Endothelial cell of umbilical vein (primary cell): ENCODE results near the gene SEMA3G. TPM values are rescaled to one million over a fixed set of nuclear protein-coding genes. Genes with fewer than 3 reads are reported as not detected.

Source experiments
- BruUV-seq: library from RNA; stranded (reverse); fragments of 400-500 nt; replicated peaks from 2 replicates; lab custom pipeline; 2021; lab: Mats Ljungman, UMichigan
- CTCF ChIA-PET: fragments of 300-600, 350-600 bp; sonication (Branson Sonifier 250); formaldehyde crosslinking; loops from one replicate; lab custom pipeline; 2021; ENCODE audit warnings: antibody characterized with exemption, inconsistent platforms; lab: Charles Lee
- POLR2A ChIA-PET: fragments of 300-600, 350-600 bp; sonication (Branson Sonifier 250); formaldehyde crosslinking; loops from one replicate; lab custom pipeline; 2021; ENCODE audit warnings: antibody characterized with exemption, inconsistent platforms; lab: Charles Lee
- DNase-seq: peaks from one replicate; pipeline ENCODE4 v3.0.0-alpha.2; 2011; ENCODE audit warnings: low read depth, low spot score
- FAIRE-seq: peaks from 2 replicates; lab custom pipeline; 2011; peaks lifted over from hg19 to GRCh38; lab: Jason Lieb, UNC
- H2AFZ ChIP-seq: 2 replicates; pipeline ENCODE4 v1.6.0; 2012; ENCODE audit warnings: low read depth, low read length, control low read depth, inconsistent platforms
- H3K27ac ChIP-seq: 2 replicates; pipeline ENCODE4 v1.5.1; 2011; ENCODE audit warnings: low read depth, mild to moderate bottlenecking, control low read depth, low read length, moderate library complexity; ENCODE audit not compliant: insufficient read depth
- H3K27me3 ChIP-seq, 2 experiments: 2 replicates each; pipeline versions ENCODE4 v1.6.0 to v1.6.1; 2011; ENCODE audit warnings: low read length in 2 of 2, mixed read lengths in 1 of 2; ENCODE audit not compliant: control insufficient read depth in 2 of 2, insufficient read depth in 2 of 2
- H3K36me3 ChIP-seq, 2 experiments: 2 replicates in 1 of 2; 3 replicates in 1 of 2; pipeline ENCODE4 v1.5.1; 2011; ENCODE audit warnings: low read length in 2 of 2, mild to moderate bottlenecking in 1 of 2, moderate library complexity in 1 of 2; ENCODE audit not compliant: control insufficient read depth in 2 of 2, insufficient read depth in 2 of 2; ENCODE audit errors: extremely low read depth in 1 of 2
- H3K4me1 ChIP-seq: 3 replicates; pipeline ENCODE4 v1.5.1; 2011; ENCODE audit warnings: mild to moderate bottlenecking, low read length; ENCODE audit not compliant: control insufficient read depth, insufficient read depth; ENCODE audit errors: extremely low read depth
- H3K4me2 ChIP-seq: 2 replicates; pipeline ENCODE4 v1.6.1; 2011; ENCODE audit warnings: low read length, control low read depth, mixed read lengths; ENCODE audit not compliant: insufficient read depth
- H3K4me3 ChIP-seq, 3 experiments: fragments of 200-600 bp in 1 of 3; sonication (generic), shearing (Covaris generic) in 1 of 3; replicated peaks in 1 of 3; 2 replicates each; pipeline ENCODE4 v1.5.1; 2011 to 2016; ENCODE audit warnings: control low read depth in 3 of 3, low read length in 3 of 3, mild to moderate bottlenecking in 2 of 3, inconsistent platforms in 1 of 3, low read depth in 1 of 3, moderate library complexity in 1 of 3; ENCODE audit not compliant: insufficient read depth in 1 of 3
- H3K79me2 ChIP-seq: 2 replicates; pipeline ENCODE4 v1.6.0; 2012; ENCODE audit warnings: low read length, inconsistent platforms; ENCODE audit not compliant: control insufficient read depth, insufficient read depth
- H3K9ac ChIP-seq: replicated peaks from 2 replicates; pipeline ENCODE3; 2011; ENCODE audit warnings: low read length, control low read depth; ENCODE audit not compliant: insufficient read depth; ENCODE audit errors: extremely low read depth
- H3K9me1 ChIP-seq: replicated peaks from 3 replicates; pipeline ENCODE4 v1.6.0; 2011; ENCODE audit warnings: mild to moderate bottlenecking, low read length; ENCODE audit not compliant: control insufficient read depth, insufficient read depth; ENCODE audit errors: extremely low read depth
- H3K9me3 ChIP-seq: replicated peaks from 2 replicates; pipeline ENCODE4 v1.5.1; 2012; ENCODE audit warnings: low read length, inconsistent platforms; ENCODE audit not compliant: control insufficient read depth, insufficient read depth
- H4K20me1 ChIP-seq: replicated peaks from 2 replicates; pipeline ENCODE3; 2011; ENCODE audit warnings: mild to moderate bottlenecking, low read length; ENCODE audit not compliant: control insufficient read depth, insufficient read depth; ENCODE audit errors: extremely low read depth
- FOS ChIP-seq: IDR thresholded peaks from 2 replicates; pipeline ENCODE4 v1.6.1; 2011; ENCODE audit warnings: mild to moderate bottlenecking, low read length, moderate library complexity, borderline replicate concordance; ENCODE audit not compliant: insufficient read depth
- JUN ChIP-seq: IDR thresholded peaks from 2 replicates; pipeline ENCODE4 v1.6.1; 2011; ENCODE audit warnings: borderline replicate concordance, low read depth; ENCODE audit not compliant: insufficient read length, insufficient read depth
- MYC ChIP-seq: IDR thresholded peaks from one replicate; pipeline ENCODE4 v1.6.1; 2011; ENCODE audit warnings: mild to moderate bottlenecking, low read depth, low read length
- POLR2A ChIP-seq: IDR thresholded peaks from 2 replicates; pipeline ENCODE4 v1.6.1; 2012; ENCODE audit warnings: low read depth, mild to moderate bottlenecking, control low read depth, low read length
- POLR2AphosphoS5 ChIP-seq: IDR thresholded peaks from 2 replicates; pipeline ENCODE4 v1.6.1; 2012; ENCODE audit warnings: low read depth, mild to moderate bottlenecking, control low read depth, low read length, moderate library complexity; ENCODE audit not compliant: insufficient read depth
- dilution Hi-C: fragments of 300-500 bp; cut with MboI; formaldehyde crosslinking; loops from one replicate; pipeline ENCODE4 v1.15.0; 2019; ENCODE audit warnings: low sequenced_read_pairs; ENCODE audit not compliant: extremely low pct_ligation_motif_present
- intact Hi-C: fragments of 100-400 bp; cut with micrococcal nuclease; formaldehyde crosslinking; loops from one replicate; pipeline ENCODE4 v1.10.0; 2022
- polyA plus RNA-seq, 4 experiments: library from polyadenylated mRNA; depleted of rRNA in 3 of 4; stranded (reverse) in 3 of 4; unstranded in 1 of 4; fragments of >200 nt; gene quantifications; 2 replicates each; pipeline versions ENCODE4 v1.2.1 to v1.2.3, GENCODE V29; 2011 to 2012; ENCODE audit warnings: missing spikeins in 1 of 4
- total RNA-seq: library from RNA; stranded (reverse); gene quantifications from 2 replicates; pipeline ENCODE4 v1.2.3, GENCODE V29; 2021
- TF ChIP-seq, protein P1 (sequence below), 2 donors: IDR thresholded peaks; 1 replicate in 1 of 2; 2 replicates in 1 of 2; pipeline ENCODE4 v1.5.1; 2011; ENCODE audit warnings: low read length in 2 of 2, mild to moderate bottlenecking in 2 of 2, moderate library complexity in 2 of 2, control low read depth in 1 of 2, inconsistent platforms in 1 of 2, low read depth in 1 of 2; ENCODE audit not compliant: insufficient read depth in 1 of 2; ENCODE audit errors: extremely low read depth in 1 of 2
- TF ChIP-seq, protein P2 (sequence below): IDR thresholded peaks from 2 replicates; pipeline ENCODE4 v1.6.1; 2011; ENCODE audit not compliant: insufficient read depth, insufficient read length

Gene SEMA3G
- total and polyA plus RNA-seq, 2 donors (not counting 3 experiments of a cell fraction or from before 2014, with no cell fraction given): 22.6 to 27.9 TPM

DNA sequence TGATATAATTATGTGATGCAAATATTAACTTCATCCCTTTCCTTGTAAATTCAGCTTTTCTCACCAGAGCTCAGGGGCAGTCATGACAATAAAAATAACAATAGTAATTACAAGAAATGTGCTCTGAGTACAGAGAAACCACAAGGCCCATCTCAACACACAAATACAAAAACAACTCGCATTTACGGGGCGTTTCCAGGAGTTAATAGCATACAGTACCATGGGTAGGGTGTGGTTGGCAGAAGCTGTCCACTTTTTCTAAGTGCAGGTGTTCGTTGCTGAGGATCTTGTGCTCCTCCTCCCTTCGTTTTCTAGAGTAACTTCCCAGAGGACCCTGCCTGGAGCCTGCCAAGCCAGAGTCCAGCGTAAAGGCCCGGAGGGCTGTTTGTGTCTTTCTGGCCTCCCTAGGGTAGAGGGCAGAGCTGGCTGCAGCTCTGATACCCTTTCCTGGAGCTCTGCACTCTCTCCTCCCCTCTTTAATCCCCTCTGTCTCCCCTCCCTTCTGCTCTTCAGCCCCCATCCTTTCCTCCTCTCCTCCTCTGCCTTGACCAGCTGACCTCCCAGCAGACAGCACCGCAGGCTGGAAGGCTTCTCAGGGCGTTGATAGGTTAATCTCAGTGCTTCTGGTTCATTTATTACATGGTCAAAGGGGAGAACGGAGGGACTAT lies 11.4 kb downstream of the SEMA3G start:
- FAIRE-seq (no peak), DNase-seq (no peak)
- H3K79me2 ChIP-seq: no peaks in the 10 kb centered on the region
- TF ChIP-seq JUN (no peak), POLR2A (no peak), POLR2AphosphoS5 (no peak), FOS (no peak), MYC (no peak)
- TF ChIP-seq, protein P1, sequence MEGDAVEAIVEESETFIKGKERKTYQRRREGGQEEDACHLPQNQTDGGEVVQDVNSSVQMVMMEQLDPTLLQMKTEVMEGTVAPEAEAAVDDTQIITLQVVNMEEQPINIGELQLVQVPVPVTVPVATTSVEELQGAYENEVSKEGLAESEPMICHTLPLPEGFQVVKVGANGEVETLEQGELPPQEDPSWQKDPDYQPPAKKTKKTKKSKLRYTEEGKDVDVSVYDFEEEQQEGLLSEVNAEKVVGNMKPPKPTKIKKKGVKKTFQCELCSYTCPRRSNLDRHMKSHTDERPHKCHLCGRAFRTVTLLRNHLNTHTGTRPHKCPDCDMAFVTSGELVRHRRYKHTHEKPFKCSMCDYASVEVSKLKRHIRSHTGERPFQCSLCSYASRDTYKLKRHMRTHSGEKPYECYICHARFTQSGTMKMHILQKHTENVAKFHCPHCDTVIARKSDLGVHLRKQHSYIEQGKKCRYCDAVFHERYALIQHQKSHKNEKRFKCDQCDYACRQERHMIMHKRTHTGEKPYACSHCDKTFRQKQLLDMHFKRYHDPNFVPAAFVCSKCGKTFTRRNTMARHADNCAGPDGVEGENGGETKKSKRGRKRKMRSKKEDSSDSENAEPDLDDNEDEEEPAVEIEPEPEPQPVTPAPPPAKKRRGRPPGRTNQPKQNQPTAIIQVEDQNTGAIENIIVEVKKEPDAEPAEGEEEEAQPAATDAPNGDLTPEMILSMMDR (IDR thresholded peaks at IDR 0.05; ENCODE audit: extremely low read depth in 1 of 2, insufficient read depth in 1 of 2, low read depth in 1 of 2, low read length in 2 of 2): no peak
- TF ChIP-seq, protein P2, sequence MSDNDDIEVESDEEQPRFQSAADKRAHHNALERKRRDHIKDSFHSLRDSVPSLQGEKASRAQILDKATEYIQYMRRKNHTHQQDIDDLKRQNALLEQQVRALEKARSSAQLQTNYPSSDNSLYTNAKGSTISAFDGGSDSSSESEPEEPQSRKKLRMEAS: no peak
- no peaks in the 10 kb centered on the region for H3K27me3 ChIP-seq
- H3K4me3 ChIP-seq: no peak overlapping the region
- TSS peak; percentile 31 for BruUV-seq
- no peaks in the 10 kb centered on the region for H3K9me1 ChIP-seq
- dilution Hi-C loops (no loop called here), intact Hi-C loops (no loop called here)
- H3K9ac ChIP-seq: no peak overlapping the region
- POLR2A ChIA-PET: no interaction called here
- CTCF ChIA-PET: interaction anchor here (0.8 to 3.2 kb wide), 5 partner anchors 8 to 213 kb away, joined by 3 to 26 read pairs (median 4); no protein-coding TSS in a partner anchor
- no peak overlapping the region for H3K4me2 ChIP-seq
- no peak overlapping the region for H2AFZ ChIP-seq
- H4K20me1 ChIP-seq: no peaks in the 10 kb centered on the region
- peaks cover 25% of the 10 kb centered on the region for H3K4me1 ChIP-seq
- H3K36me3 ChIP-seq: peaks cover 0 to 7% of the 10 kb centered on the region in 2 experiments
- H3K9me3 ChIP-seq: no peaks in the 10 kb centered on the region
- H3K27ac ChIP-seq: no peak overlapping the region
